OCI-LY7 (cell line): ENCODE measurements around the gene OSBPL3.

Experiments
- EZH2phosphoT487 ChIP-seq: fragments of 200-600 bp; sonication (generic); IDR thresholded peaks from 2 replicates; pipeline ENCODE4 v1.6.1; 2018; ENCODE audit warnings: low read depth, borderline replicate concordance, mild to moderate bottlenecking, mixed run types, antibody characterized with exemption, low read length, moderate library complexity, mixed read lengths
- TF ChIP-seq, protein P1 (sequence below): fragments of 200-600 bp; sonication (generic); conservative IDR thresholded peaks from 2 replicates; pipeline ENCODE4 v1.5.1; 2014; ENCODE audit warnings: mild to moderate bottlenecking, antibody characterized with exemption, low read length, moderate library complexity, mixed read lengths

DNA sequence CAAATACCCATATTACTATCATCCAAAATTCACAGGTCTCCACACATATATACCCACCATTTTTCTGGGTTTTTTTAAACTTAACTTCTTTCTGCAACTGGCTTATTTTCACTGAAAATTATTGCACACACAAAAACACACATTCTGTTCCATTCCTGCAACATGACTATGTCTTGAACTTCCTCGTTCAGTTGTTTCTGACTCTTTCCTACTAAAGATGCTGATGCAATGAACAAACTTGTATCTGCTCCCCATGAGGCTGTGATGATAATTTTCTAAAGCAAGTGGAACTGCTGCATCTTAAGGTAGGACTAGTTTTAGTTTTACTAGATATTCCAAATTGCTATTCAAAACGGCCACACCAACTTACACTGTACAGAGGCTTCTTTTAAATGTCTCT, 77.7 kb downstream of the OSBPL3 start:
- TF ChIP-seq, protein P1, sequence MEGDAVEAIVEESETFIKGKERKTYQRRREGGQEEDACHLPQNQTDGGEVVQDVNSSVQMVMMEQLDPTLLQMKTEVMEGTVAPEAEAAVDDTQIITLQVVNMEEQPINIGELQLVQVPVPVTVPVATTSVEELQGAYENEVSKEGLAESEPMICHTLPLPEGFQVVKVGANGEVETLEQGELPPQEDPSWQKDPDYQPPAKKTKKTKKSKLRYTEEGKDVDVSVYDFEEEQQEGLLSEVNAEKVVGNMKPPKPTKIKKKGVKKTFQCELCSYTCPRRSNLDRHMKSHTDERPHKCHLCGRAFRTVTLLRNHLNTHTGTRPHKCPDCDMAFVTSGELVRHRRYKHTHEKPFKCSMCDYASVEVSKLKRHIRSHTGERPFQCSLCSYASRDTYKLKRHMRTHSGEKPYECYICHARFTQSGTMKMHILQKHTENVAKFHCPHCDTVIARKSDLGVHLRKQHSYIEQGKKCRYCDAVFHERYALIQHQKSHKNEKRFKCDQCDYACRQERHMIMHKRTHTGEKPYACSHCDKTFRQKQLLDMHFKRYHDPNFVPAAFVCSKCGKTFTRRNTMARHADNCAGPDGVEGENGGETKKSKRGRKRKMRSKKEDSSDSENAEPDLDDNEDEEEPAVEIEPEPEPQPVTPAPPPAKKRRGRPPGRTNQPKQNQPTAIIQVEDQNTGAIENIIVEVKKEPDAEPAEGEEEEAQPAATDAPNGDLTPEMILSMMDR, result no peak
- no peak for TF ChIP-seq EZH2phosphoT487
